Glomerular endothelial cell (primary cell): ENCODE results near the gene ZNF620. TPM values are rescaled to one million over a fixed set of nuclear protein-coding genes. Genes with fewer than 3 reads are reported as not detected.
"Not testable (repeated sequence)": the region's sequence is repeated elsewhere in the genome, so short reads cannot be mapped to it uniquely, and the experiment has no call there.

Experiments used
- DNase-seq: peaks from one replicate; pipeline ENCODE4 v3.0.0-alpha.2; 2011; ENCODE audit warnings: low read depth, low spot score; ENCODE audit errors: extremely low read depth
- total RNA-seq: library from RNA; depleted of rRNA; stranded (reverse); fragments of >200 nt; gene quantifications from 2 replicates; pipeline ENCODE4 v1.2.3, GENCODE V29; 2015

The ZNF620 gene
- total RNA-seq, 1 donor from 2014 or later, result 4.0 TPM

- DNase-seq, result no peak
Measured at GRCh38 chr3:40499952-40500351, 5.9 kb upstream of the ZNF620 start.

GRCh38 chr3:40502034-40502433 is 3.8 kb upstream of the ZNF620 start:
- DNase-seq, result no peak

GRCh38 chr3:40504636-40505430 is 1.0 kb upstream of the ZNF620 start:
- peak; percentile 99 for DNase-seq

- DNase-seq, result no peak
Measured at GRCh38 chr3:40511031-40511718, 5.3 kb downstream of the ZNF620 start.

GRCh38 chr3:40516201-40516600 is 10.4 kb downstream of the ZNF620 start:
- no peak for DNase-seq

- no peak for DNase-seq
Measured at GRCh38 chr3:40518067-40518466, 12.2 kb downstream of the ZNF620 start.

- DNase-seq, result no peak
Measured at GRCh38 chr3:40518848-40519247, 13.0 kb downstream of the ZNF620 start.

- DNase-seq, result no peak
Measured at GRCh38 chr3:40521254-40521653, 15.4 kb downstream of the ZNF620 start.

GRCh38 chr3:40523781-40524180 is 17.9 kb downstream of the ZNF620 start:
- no peak for DNase-seq

GRCh38 chr3:40524222-40524567 is 18.4 kb downstream of the ZNF620 start:
- DNase-seq, result no peak

GRCh38 chr3:40524568-40525285 is 18.9 kb downstream of the ZNF620 start, which contains the start of gene ZNF621:
Gene ZNF621 (plus strand): TSS chr3:40524960. CDS start chr3:40525841, 881 bp downstream.
- DNase-seq, result no peak

GRCh38 chr3:40528426-40528825 is 22.6 kb downstream of the ZNF620 start:
- DNase-seq, result no peak

GRCh38 chr3:40532252-40532651 is 26.4 kb downstream of the ZNF620 start:
- DNase-seq, result no peak

GRCh38 chr3:40534283-40534682 is 28.4 kb downstream of the ZNF620 start:
- no peak for DNase-seq

GRCh38 chr3:40546816-40547215 is 41.0 kb downstream of the ZNF620 start:
- no peak for DNase-seq

- DNase-seq, result no peak
Measured at GRCh38 chr3:40550167-40550566, 44.3 kb downstream of the ZNF620 start.

- DNase-seq, result no peak
Measured at GRCh38 chr3:40557575-40558161, 51.8 kb downstream of the ZNF620 start.

- DNase-seq, result not testable (repeated sequence)
Measured at GRCh38 chr3:40562482-40562881, 56.6 kb downstream of the ZNF620 start.

GRCh38 chr3:40565629-40566028 is 59.8 kb downstream of the ZNF620 start:
- DNase-seq, result not testable (repeated sequence)

GRCh38 chr3:40566694-40567093 is 60.9 kb downstream of the ZNF620 start:
- no peak for DNase-seq
